Type B pancreatic cell (in vitro differentiated cells): ENCODE results near the gene ZBTB46. TPM values are rescaled to one million over a fixed set of nuclear protein-coding genes. Genes with fewer than 3 reads are reported as not detected.
"Not testable (repeated sequence)": the region's sequence is repeated elsewhere in the genome, so short reads cannot be mapped to it uniquely, and the experiment has no call there.

Source experiments
- DNase-seq: peaks from one replicate; pipeline ENCODE4 v3.0.0; 2021; ENCODE audit warnings: mixed read lengths; ENCODE audit not compliant: unreplicated experiment; ENCODE audit errors: extremely low spot score
- H3K27ac Mint-ChIP-seq: 2 replicates; pipeline ENCODE4 v1.8.0; 2021; ENCODE audit warnings: mild to moderate bottlenecking, mixed read lengths
- H3K27me3 Mint-ChIP-seq: 2 replicates; pipeline ENCODE4 v1.8.0; 2021; ENCODE audit warnings: mixed read lengths
- H3K36me3 Mint-ChIP-seq: 2 replicates; pipeline ENCODE4 v1.8.0; 2021; ENCODE audit warnings: mixed read lengths
- H3K4me1 Mint-ChIP-seq: one replicate; pipeline ENCODE4 v1.8.0; 2021; ENCODE audit warnings: mixed read lengths; ENCODE audit not compliant: unreplicated experiment
- H3K4me3 Mint-ChIP-seq: 2 replicates; pipeline ENCODE4 v1.8.0; 2021; ENCODE audit warnings: mild to moderate bottlenecking, mixed read lengths
- H3K9me3 Mint-ChIP-seq: 2 replicates; pipeline ENCODE4 v1.8.0; 2021; ENCODE audit warnings: mixed read lengths
- CTCF ChIP-seq: fragments of 200-600 bp; sonication (generic); conservative IDR thresholded peaks from 2 replicates; pipeline ENCODE4 v1.5.0; 2021; ENCODE audit warnings: antibody characterized with exemption, mild to moderate bottlenecking
- total RNA-seq: library from RNA; stranded (reverse); gene quantifications from 2 replicates; pipeline ENCODE4 v1.2.1, GENCODE V29; 2021; ENCODE audit warnings: low replicate concordance

ZBTB46 gene
- total RNA-seq, 1 donor from 2014 or later = 13.6 TPM

GRCh38 chr20:63731410-63731809 lies 99.7 kb downstream of the ZBTB46 start:
- Mint-ChIP-seq H3K9me3 (no peaks in the 10 kb centered on the region), H3K27me3 (peaks cover 3% of the 10 kb centered on the region), H3K27ac (no peak overlapping the region), H3K36me3 (peaks cover 15% of the 10 kb centered on the region), H3K4me3 (no peak overlapping the region), H3K4me1 (no peaks in the 10 kb centered on the region)
- TF ChIP-seq CTCF = no peak
- DNase-seq = no peak

- not testable (repeated sequence) for H3K27ac Mint-ChIP-seq, H3K27me3 Mint-ChIP-seq, H3K4me3 Mint-ChIP-seq, H3K9me3 Mint-ChIP-seq, H3K4me1 Mint-ChIP-seq, DNase-seq
- peaks cover 19% of the 10 kb centered on the region for H3K36me3 Mint-ChIP-seq
Measured at GRCh38 chr20:63730189-63730733, 100.8 kb downstream of the ZBTB46 start.

GRCh38 chr20:63722967-63723622 lies 108.0 kb downstream of the ZBTB46 start:
- Mint-ChIP-seq H3K36me3 (peaks cover 34% of the 10 kb centered on the region), H3K9me3 (peaks cover 12% of the 10 kb centered on the region)
- not testable (repeated sequence) for H3K27ac Mint-ChIP-seq

GRCh38 chr20:63718996-63719395 lies 112.1 kb downstream of the ZBTB46 start:
- Mint-ChIP-seq H3K27me3 (no peaks in the 10 kb centered on the region), H3K4me1 (no peaks in the 10 kb centered on the region), H3K36me3 (peaks cover 50% of the 10 kb centered on the region), H3K4me3 (no peak overlapping the region), H3K9me3 (peaks cover 7% of the 10 kb centered on the region), H3K27ac (no peak overlapping the region)
- no peak for TF ChIP-seq CTCF
- DNase-seq = no peak

More at GRCh38 chr20:63722967-63723622, 108.0 kb downstream of the ZBTB46 start:
- H3K27me3 Mint-ChIP-seq, DNase-seq, H3K4me3 Mint-ChIP-seq, H3K4me1 Mint-ChIP-seq: not testable (repeated sequence)

GRCh38 chr20:63714858-63715257 lies 116.2 kb downstream of the ZBTB46 start:
- no peaks in the 10 kb centered on the region for H3K27me3 Mint-ChIP-seq
- no peak for TF ChIP-seq CTCF
- H3K9me3 Mint-ChIP-seq = peaks cover 7% of the 10 kb centered on the region
- H3K4me1 Mint-ChIP-seq = peaks cover 8% of the 10 kb centered on the region
- H3K27ac Mint-ChIP-seq = no peak overlapping the region
- no peak overlapping the region for H3K4me3 Mint-ChIP-seq
- peaks cover 60% of the 10 kb centered on the region for H3K36me3 Mint-ChIP-seq
- no peak for DNase-seq

GRCh38 chr20:63712191-63712590 lies 118.9 kb downstream of the ZBTB46 start:
- H3K4me1 Mint-ChIP-seq = peaks cover 12% of the 10 kb centered on the region
- H3K27me3 Mint-ChIP-seq = no peaks in the 10 kb centered on the region
- TF ChIP-seq CTCF = no peak
- H3K9me3 Mint-ChIP-seq = no peaks in the 10 kb centered on the region
- H3K27ac Mint-ChIP-seq = no peak overlapping the region
- no peak for DNase-seq
- peak overlapping the region; percentile 48 for H3K4me3 Mint-ChIP-seq
- H3K36me3 Mint-ChIP-seq = peaks cover 45% of the 10 kb centered on the region
